Sigmoid colon (tissue), 3 donors: ENCODE measurements around the gene NETO2.

Source experiments
- CTCF ChIP-seq, 4 experiments: fragments of 450-650 bp in 3 of 4; fragments of 200-600 bp in 1 of 4; IDR thresholded peaks; one replicate each; pipeline ENCODE4 v1.5.1; 2016 to 2019; ENCODE audit warnings: antibody characterized with exemption in 4 of 4, mild to moderate bottlenecking in 3 of 4, moderate library complexity in 2 of 4
- POLR2A ChIP-seq, 2 donors: fragments of 450-650 bp; IDR thresholded peaks; one replicate each; pipeline ENCODE4 v1.6.1; 2016; ENCODE audit warnings: antibody characterized with exemption in 2 of 2, mild to moderate bottlenecking in 2 of 2, moderate library complexity in 2 of 2

GRCh38 chr16:47082099-47082865 is 61.5 kb downstream of the NETO2 start:
- TF ChIP-seq CTCF (IDR thresholded peaks at IDR 0.05) (no peak), POLR2A (IDR thresholded peaks at IDR 0.05) (no peak)
